OCI-LY1 (cell line): Measurements from ENCODE around the gene KCTD5.

Experiments used
- H2AFZ ChIP-seq: fragments of 200-600 bp; sonication (generic), shearing (Covaris generic); 2 replicates; pipeline ENCODE4 v1.6.0; 2014; ENCODE audit warnings: antibody characterized with exemption, mild to moderate bottlenecking, low read length
- H3F3A ChIP-seq: fragments of 200-600 bp; sonication (generic), shearing (Covaris generic); 2 replicates; pipeline ENCODE4 v1.6.0; 2014; ENCODE audit warnings: mild to moderate bottlenecking, antibody characterized with exemption, low read length, moderate library complexity; ENCODE audit not compliant: insufficient read depth
- H3K27ac ChIP-seq: fragments of 200-600 bp; sonication (generic); 2 replicates; pipeline ENCODE4 v1.5.1; 2014; ENCODE audit warnings: low read length, mixed run types, mild to moderate bottlenecking, low read depth; ENCODE audit not compliant: poor library complexity, severe bottlenecking
- H3K27me3 ChIP-seq: fragments of 200-600 bp; sonication (generic); 2 replicates; pipeline ENCODE4 v1.6.0; 2014; ENCODE audit warnings: antibody characterized with exemption, mild to moderate bottlenecking, low read length, moderate library complexity; ENCODE audit not compliant: insufficient read depth
- H3K36me3 ChIP-seq: fragments of 200-600 bp; sonication (generic); 2 replicates; pipeline ENCODE4 v1.6.1; 2014; ENCODE audit warnings: mild to moderate bottlenecking, antibody characterized with exemption, low read length, moderate library complexity, mixed read lengths; ENCODE audit not compliant: insufficient read depth
- H3K4me1 ChIP-seq: fragments of 200-600 bp; sonication (generic); 2 replicates; pipeline ENCODE4 v1.5.1; 2014; ENCODE audit warnings: mild to moderate bottlenecking, low read length, moderate library complexity; ENCODE audit not compliant: insufficient read depth, severe bottlenecking
- H3K4me2 ChIP-seq: fragments of 200-600 bp; sonication (generic), shearing (Covaris generic); 2 replicates; pipeline ENCODE4 v1.6.1; 2014; ENCODE audit warnings: low read length
- H3K4me3 ChIP-seq: fragments of 200-600 bp; sonication (generic); 2 replicates; pipeline ENCODE4 v1.5.1; 2014; ENCODE audit warnings: low read length, low read depth, mild to moderate bottlenecking, mixed read lengths; ENCODE audit not compliant: poor library complexity, severe bottlenecking
- H3K79me2 ChIP-seq: fragments of 200-600 bp; shearing (Covaris generic); 2 replicates; pipeline ENCODE4 v1.6.1; 2016; ENCODE audit warnings: mixed run types, low read length, mixed read lengths; ENCODE audit not compliant: insufficient read depth
- H3K9ac ChIP-seq: fragments of 200-600 bp; sonication (generic), shearing (Covaris generic); 2 replicates; pipeline ENCODE4 v1.6.1; 2014; ENCODE audit warnings: mild to moderate bottlenecking, low read length, mixed read lengths
- H3K9me2 ChIP-seq: fragments of 200-600 bp; sonication (generic), shearing (Covaris generic); 2 replicates; pipeline ENCODE4 v1.6.1; 2014; ENCODE audit warnings: low read depth, mild to moderate bottlenecking, low read length, mixed read lengths
- H3K9me3 ChIP-seq: fragments of 200-600 bp; shearing (Covaris generic); 2 replicates; pipeline ENCODE4 v1.6.1; 2014; ENCODE audit warnings: low read length, mixed read lengths
- H4K20me1 ChIP-seq: fragments of 200-600 bp; sonication (generic), shearing (Covaris generic); 2 replicates; pipeline ENCODE4 v1.6.0; 2016; ENCODE audit warnings: mild to moderate bottlenecking, low read length; ENCODE audit not compliant: insufficient read depth
- EZH2 ChIP-seq: fragments of 200-600 bp; sonication (generic), shearing (Covaris generic); IDR thresholded peaks from 2 replicates; pipeline ENCODE4 v1.8.0; 2017; ENCODE audit warnings: borderline replicate concordance, mixed run types, mild to moderate bottlenecking, antibody characterized with exemption, low read length, moderate library complexity, mixed read lengths
- TF ChIP-seq, protein P1 (sequence below): fragments of 200-600 bp; sonication (generic), shearing (Covaris generic); IDR thresholded peaks from 2 replicates; pipeline ENCODE4 v1.5.1; 2017; ENCODE audit warnings: mild to moderate bottlenecking, antibody characterized with exemption, low read length, moderate library complexity, mixed read lengths

KCTD5 gene

DNA sequence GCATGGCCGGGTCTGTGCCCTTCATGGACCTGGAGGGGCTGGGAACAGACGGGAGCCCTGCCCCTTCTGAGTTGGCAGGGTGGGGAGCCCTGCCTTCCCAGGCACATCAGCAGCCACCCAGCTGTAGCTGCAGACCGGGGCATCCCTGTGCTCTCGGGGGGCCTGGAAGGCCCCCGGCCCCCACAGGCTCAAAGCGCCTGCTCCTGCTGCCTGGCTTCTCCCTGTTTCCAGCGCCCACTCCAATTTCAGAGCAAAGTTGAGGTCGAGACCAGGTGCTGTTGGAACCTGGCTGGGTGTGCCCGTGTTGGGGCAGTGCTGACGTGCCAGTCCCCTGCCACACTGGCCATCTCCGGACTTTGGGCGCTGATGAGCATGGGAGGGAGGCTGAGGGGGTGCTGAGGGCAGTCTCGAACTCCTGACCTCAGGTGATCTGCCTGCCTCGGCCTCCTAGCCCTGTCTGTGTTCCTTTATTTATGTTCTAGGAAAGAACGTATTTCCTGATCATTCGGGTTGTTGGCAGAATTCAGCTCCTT, 42.6 kb downstream of the KCTD5 start:
- H3K9me3 ChIP-seq = no peaks in the 10 kb centered on the region
- no peak overlapping the region for H3K4me3 ChIP-seq
- H3K27me3 ChIP-seq = no peaks in the 10 kb centered on the region; the same call in 1 of the 2 replicates
- H4K20me1 ChIP-seq = no peaks in the 10 kb centered on the region
- H3K36me3 ChIP-seq = no peaks in the 10 kb centered on the region
- H3K9me2 ChIP-seq = no peaks in the 10 kb centered on the region
- H3K79me2 ChIP-seq = no peaks in the 10 kb centered on the region
- peaks cover 11% of the 10 kb centered on the region for H3K4me1 ChIP-seq
- H2AFZ ChIP-seq = no peak overlapping the region
- H3K27ac ChIP-seq = no peak overlapping the region
- H3K9ac ChIP-seq = no peak overlapping the region
- H3K4me2 ChIP-seq = no peak overlapping the region
- no peak for TF ChIP-seq EZH2
- TF ChIP-seq, protein P1, sequence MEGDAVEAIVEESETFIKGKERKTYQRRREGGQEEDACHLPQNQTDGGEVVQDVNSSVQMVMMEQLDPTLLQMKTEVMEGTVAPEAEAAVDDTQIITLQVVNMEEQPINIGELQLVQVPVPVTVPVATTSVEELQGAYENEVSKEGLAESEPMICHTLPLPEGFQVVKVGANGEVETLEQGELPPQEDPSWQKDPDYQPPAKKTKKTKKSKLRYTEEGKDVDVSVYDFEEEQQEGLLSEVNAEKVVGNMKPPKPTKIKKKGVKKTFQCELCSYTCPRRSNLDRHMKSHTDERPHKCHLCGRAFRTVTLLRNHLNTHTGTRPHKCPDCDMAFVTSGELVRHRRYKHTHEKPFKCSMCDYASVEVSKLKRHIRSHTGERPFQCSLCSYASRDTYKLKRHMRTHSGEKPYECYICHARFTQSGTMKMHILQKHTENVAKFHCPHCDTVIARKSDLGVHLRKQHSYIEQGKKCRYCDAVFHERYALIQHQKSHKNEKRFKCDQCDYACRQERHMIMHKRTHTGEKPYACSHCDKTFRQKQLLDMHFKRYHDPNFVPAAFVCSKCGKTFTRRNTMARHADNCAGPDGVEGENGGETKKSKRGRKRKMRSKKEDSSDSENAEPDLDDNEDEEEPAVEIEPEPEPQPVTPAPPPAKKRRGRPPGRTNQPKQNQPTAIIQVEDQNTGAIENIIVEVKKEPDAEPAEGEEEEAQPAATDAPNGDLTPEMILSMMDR = no peak
- no peaks in the 10 kb centered on the region for H3F3A ChIP-seq

DNA sequence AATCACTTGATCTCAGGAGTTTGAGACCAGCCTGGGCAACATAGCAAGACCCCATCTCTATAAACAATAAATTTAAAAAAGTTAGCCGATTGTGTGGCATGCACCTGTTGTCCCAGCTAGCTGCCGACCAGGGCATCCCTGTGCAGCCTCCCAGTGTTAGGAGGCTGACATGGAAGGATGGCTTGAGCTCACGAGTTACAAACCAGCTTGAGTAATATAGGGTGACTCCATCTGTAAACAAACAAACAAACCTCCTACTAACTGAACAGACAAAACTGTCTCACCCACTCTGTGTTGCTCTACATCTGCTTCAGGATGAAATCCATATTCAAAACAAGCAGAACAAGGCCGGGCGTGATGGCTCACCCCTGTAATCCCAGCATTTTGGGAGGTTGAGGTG, 44.6 kb downstream of the KCTD5 start:
- Histone ChIP-seq H3K9me2 (no peaks in the 10 kb centered on the region), H3K4me3 (no peak overlapping the region), H3F3A (no peaks in the 10 kb centered on the region), H2AFZ (no peak overlapping the region), H3K36me3 (no peaks in the 10 kb centered on the region), H3K9ac (no peak overlapping the region), H3K9me3 (no peaks in the 10 kb centered on the region), H4K20me1 (no peaks in the 10 kb centered on the region), H3K4me2 (no peak overlapping the region), H3K27ac (no peak overlapping the region), H3K4me1 (peaks cover 1% of the 10 kb centered on the region), H3K27me3 (no peaks in the 10 kb centered on the region; the same call in 1 of the 2 replicates), H3K79me2 (no peaks in the 10 kb centered on the region)
- TF ChIP-seq EZH2 = no peak
- TF ChIP-seq, protein P1 = no peak

DNA sequence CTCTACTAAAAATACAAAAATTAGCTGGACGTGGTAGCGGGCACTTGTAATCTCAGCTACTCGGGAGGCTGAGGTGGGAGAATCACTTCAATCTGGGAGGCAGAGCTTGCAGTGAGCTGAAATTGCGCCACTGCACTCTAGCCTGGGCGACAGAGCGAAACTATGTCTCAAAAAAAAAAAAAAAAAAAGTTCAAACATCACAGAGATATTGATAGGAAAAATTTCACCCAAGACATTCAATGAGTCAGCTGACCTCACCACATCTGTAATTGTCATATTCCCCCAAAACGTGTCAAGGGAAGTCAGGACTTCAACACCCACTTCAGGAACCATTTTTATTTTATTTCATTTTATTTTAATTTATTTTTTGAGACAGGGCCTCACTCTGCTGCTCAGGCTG, 45.7 kb downstream of the KCTD5 start:
- no peaks in the 10 kb centered on the region for H3F3A ChIP-seq
- no peaks in the 10 kb centered on the region; the same call in 1 of the 2 replicates for H3K27me3 ChIP-seq
- no peaks in the 10 kb centered on the region for H3K9me3 ChIP-seq
- no peaks in the 10 kb centered on the region for H3K4me1 ChIP-seq
- H2AFZ ChIP-seq = no peak overlapping the region
- H3K79me2 ChIP-seq = no peaks in the 10 kb centered on the region
- no peaks in the 10 kb centered on the region for H3K36me3 ChIP-seq
- H4K20me1 ChIP-seq = no peaks in the 10 kb centered on the region
- TF ChIP-seq, protein P1 = no peak
- no peak for TF ChIP-seq EZH2
- H3K9ac ChIP-seq = no peak overlapping the region
- no peak overlapping the region for H3K4me2 ChIP-seq
- no peak overlapping the region for H3K27ac ChIP-seq
- H3K4me3 ChIP-seq = no peak overlapping the region
- H3K9me2 ChIP-seq = no peaks in the 10 kb centered on the region
